Muscle layer of duodenum (tissue), 2 donors: Measurements from ENCODE around the gene COBL.
"Not testable (repeated sequence)": the region's sequence is repeated elsewhere in the genome, so short reads cannot be mapped to it uniquely, and the experiment has no call there.

Experiments
- H3K27ac ChIP-seq: one replicate; pipeline ENCODE4 v1.7.0; 2013; ENCODE audit warnings: mild to moderate bottlenecking, low read length
- H3K27me3 ChIP-seq: one replicate; pipeline ENCODE4 v1.7.0; 2013; ENCODE audit warnings: low read depth, mild to moderate bottlenecking, control low read depth, low read length
- H3K36me3 ChIP-seq, 2 donors: one replicate each; pipeline ENCODE4 v1.7.0; 2013; ENCODE audit warnings: low read length in 2 of 2, control low read depth in 1 of 2, mild to moderate bottlenecking in 1 of 2; ENCODE audit not compliant: insufficient read depth in 2 of 2, control insufficient read depth in 1 of 2
- H3K4me1 ChIP-seq, 2 donors: one replicate each; pipeline ENCODE4 v1.7.0; 2013; ENCODE audit warnings: low read length in 2 of 2, mild to moderate bottlenecking in 2 of 2, control low read depth in 1 of 2, moderate library complexity in 1 of 2; ENCODE audit not compliant: insufficient read depth in 2 of 2, control insufficient read depth in 1 of 2
- H3K4me3 ChIP-seq, 2 donors: one replicate each; pipeline ENCODE4 v1.7.0; 2013; ENCODE audit warnings: low read length in 2 of 2, low read depth in 1 of 2, mild to moderate bottlenecking in 1 of 2
- H3K9me3 ChIP-seq, 2 donors: one replicate each; pipeline ENCODE4 v1.7.0; 2013; ENCODE audit warnings: low read length in 2 of 2, control low read depth in 1 of 2, mild to moderate bottlenecking in 1 of 2; ENCODE audit not compliant: control insufficient read depth in 1 of 2
- donor health status: healthy.

COBL gene

DNA sequence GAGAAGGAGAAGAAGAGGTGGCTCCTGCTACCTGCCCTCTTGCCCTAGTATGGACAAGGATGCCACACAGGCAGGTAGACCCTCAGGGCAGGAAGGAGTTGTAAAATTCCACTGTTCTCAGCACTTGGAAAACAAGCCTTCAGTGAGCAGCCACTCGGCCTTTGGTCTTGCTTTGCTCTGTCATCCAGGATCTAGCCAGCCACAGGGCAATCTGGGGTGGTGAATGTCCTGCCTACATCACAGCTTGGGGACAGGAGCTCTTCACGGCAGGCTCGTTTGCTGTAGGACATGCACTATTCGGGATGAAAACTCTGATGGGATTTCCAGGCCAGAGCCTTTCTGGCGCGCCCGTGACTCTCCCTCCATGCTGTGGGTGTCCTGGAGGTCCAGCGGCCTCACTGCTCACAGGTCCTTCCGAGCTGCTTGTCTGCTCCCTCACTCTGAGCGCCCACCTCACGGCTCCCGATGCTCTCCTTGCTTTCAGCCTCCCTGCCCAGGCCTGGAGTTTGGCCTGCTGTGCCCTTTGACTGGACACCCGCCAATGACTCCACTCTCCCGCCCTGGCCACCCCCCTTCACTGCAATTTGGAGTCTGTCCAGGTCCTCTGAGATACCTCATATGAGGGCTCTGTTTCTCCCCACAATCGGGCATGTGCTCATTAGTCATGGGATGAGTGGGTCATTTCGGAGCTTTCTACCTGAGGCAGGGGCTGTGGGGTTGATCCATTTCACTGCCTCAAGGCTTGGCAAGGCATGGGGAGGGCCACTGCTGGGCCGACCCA, 306.7 kb downstream of the COBL start:
- Histone ChIP-seq H3K4me1 (peaks cover 0 to 3% of the 10 kb centered on the region in 2 donors), H3K27me3 (no peaks in the 10 kb centered on the region), H3K36me3 (no peaks in the 10 kb centered on the region), H3K9me3 (no peaks in the 10 kb centered on the region), H3K4me3 (no peak overlapping the region), H3K27ac (no peak overlapping the region)

DNA sequence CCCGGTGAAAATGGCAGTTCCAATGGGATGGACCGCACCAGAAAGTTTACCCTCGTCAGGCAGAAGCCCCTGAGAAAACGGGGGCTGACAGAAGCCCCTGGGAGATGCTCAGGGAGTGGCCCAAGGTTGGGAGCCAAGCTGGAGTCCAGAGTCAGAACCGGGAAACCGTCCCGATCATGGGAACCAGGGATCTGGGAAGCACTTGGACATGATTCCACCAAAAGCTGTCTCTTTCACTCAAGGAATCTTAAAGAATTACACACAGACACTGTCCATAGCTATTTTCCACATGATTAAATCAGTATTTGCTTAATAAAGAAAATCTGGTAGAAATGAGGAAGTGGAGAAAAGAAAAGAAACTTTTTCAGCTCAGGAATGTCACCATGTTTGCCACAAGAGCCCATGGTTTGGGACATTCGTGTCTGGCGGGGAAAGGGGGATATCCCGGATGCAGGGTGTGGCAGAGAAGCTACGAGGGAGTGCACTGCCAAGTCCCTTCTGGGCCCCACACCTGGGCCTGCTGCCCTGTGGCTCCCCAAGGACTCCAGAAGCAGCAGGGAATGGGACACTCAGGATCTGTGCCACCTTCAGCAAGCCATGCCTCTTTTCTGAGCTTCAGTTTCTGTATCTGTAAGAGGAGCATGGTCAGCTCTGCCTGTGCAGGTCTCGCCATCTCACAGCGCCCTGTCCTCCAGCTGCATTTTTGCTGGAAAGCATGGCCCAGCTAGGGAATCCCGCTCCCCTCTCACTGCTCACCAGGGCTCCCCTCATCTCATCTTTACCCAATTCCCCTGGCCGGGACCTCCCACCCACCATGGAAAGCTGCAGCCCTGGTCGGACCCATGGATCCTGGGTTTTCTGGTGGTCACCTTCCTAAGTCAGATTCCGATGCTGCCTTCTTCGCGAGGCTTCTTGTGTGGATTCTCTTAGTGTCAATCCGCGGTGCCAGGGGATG, 308.8 kb downstream of the COBL start:
- Histone ChIP-seq H3K4me3 (no peak overlapping the region), H3K9me3 (no peaks in the 10 kb centered on the region), H3K27me3 (no peaks in the 10 kb centered on the region), H3K27ac (no peak overlapping the region), H3K36me3 (no peaks in the 10 kb centered on the region), H3K4me1 (peaks cover 0 to 3% of the 10 kb centered on the region in 2 donors)

DNA sequence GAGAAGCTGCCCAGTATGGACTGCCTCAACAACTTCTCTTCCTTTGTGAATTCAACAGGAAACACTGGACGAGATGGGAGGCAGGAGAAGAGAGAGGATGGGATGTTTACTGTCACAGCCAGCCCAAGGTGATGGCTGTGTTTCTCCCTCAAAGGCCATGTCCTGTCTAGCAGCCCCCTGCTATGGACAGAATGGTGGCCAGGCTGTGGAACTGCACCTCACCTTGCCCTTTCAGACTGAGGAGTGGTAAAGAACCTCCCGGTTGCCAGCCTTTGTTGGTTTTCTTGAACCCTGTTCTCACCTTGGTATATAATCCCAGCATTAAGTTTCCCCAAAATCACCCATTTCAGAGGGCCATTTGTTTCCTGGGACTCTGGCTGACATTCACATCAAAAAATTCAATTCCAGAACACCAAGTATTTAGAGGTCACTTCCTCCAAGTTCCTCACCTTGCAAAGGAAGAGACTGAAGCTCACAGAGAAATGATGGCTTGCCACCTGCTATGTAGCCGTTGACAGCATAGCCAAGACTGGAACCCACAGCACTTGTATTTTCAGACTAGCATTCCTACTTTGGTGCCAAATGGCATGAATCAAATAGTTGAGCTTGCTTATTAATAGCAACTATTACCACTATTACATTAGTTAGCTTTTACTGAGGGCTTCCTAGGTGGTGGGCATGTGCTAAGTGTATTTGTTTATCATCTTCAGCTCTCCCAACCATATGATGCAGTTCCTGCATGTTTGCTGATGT, 309.9 kb downstream of the COBL start:
- no peaks in the 10 kb centered on the region for H3K36me3 ChIP-seq
- H3K4me3 ChIP-seq = no peak overlapping the region
- H3K27ac ChIP-seq = no peak overlapping the region
- H3K9me3 ChIP-seq = no peaks in the 10 kb centered on the region
- H3K27me3 ChIP-seq = no peaks in the 10 kb centered on the region
- H3K4me1 ChIP-seq = peaks cover 0 to 3% of the 10 kb centered on the region in 2 donors

DNA sequence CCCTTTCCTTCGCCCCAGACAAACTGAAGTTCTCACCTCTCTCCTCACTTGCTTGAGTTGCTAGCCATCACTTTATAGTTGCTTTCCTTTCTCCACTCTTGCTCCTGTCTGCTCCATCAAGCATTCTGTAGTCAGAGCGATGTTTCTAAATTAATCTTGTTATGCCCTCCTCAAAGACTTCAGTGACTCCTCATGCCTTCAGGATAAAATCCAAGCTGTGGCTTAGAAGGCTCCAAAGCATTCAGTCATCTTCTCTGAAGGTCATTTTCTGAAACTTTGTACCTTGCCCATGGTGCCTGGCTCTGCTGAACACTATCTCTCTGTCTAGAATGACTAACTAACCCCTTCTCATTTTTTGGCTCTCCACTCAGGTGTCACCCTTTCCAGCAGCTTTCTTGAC, 311.5 kb downstream of the COBL start:
- Histone ChIP-seq H3K27me3 (no peaks in the 10 kb centered on the region), H3K4me3 (no peak overlapping the region), H3K9me3 (peaks cover 0 to 4% of the 10 kb centered on the region in 2 donors), H3K36me3 (no peaks in the 10 kb centered on the region), H3K27ac (no peak overlapping the region), H3K4me1 (peaks cover 0 to 3% of the 10 kb centered on the region in 2 donors)

DNA sequence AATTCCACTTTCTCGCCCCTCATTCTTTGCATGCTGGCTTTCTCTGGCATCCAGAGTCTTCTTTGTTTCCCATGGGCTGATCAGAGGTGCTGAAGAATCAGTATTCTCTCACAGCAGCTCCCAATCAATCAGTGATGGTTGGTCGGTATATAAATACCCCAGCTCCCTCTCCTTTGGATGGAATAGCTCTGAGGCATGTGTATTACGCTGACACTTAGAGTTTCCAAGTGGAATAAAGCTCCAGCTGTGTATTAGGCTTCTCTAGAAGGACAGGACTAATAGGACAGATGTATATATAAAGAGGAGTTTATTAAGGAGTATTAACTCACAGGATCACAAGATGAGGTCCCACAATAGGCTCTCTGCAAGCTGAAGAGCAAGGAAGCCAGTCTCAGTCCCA, 315.7 kb downstream of the COBL start:
- Histone ChIP-seq H3K4me3 (no peak overlapping the region), H3K27ac (no peak overlapping the region), H3K27me3 (no peaks in the 10 kb centered on the region), H3K36me3 (no peaks in the 10 kb centered on the region), H3K4me1 (no peaks in the 10 kb centered on the region), H3K9me3 (peaks cover 0 to 4% of the 10 kb centered on the region in 2 donors)

DNA sequence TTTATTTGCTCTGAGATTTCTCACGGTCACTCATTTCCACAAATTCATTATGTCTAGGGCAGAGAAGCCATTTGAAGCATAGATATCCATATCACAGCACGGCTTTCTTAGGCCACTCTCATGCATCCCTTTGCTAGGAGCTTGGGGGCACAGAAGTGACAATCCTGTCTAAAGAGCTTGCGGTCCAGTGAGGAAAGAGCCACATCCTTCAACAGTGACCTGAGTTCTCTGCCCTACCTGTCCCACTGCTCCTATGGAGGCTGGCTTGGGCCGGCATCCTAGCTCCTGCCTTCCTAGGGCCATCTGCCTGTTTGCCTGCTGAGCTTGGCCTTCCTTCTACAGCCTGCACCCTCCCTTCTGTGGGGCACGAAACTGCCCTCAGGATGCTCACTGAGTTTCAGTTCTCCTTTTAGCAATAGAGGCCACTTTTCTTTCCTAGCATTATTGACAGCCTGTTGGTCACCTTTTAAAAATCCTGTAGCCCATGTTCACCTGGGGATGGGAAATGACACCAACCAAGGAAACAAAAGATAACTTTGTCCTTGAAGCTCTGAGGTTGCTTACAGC, 321.8 kb downstream of the COBL start:
- Histone ChIP-seq H3K27ac (no peak overlapping the region), H3K27me3 (no peaks in the 10 kb centered on the region), H3K9me3 (no peaks in the 10 kb centered on the region), H3K4me3 (no peak overlapping the region), H3K4me1 (no peaks in the 10 kb centered on the region), H3K36me3 (no peaks in the 10 kb centered on the region)

DNA sequence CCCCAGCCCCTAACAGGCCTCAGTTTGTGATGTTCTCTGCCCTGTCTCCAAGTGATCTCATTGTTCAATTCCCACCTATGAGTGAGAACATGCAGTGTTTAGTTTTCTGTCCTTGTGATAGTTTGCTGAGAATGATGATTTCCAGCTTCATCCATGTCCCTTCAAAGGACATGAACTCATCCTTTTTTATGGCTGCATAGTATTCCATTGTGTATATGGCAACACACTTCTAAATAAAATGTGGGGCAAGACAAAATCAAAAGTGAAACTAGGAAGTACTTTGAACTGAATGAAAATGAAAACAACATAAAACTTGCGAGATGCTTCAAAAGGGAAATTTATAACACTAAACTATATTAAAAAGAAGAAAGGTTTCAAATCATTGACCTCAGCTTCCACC, 326.4 kb downstream of the COBL start:
- H3K9me3 ChIP-seq, H3K4me3 ChIP-seq, H3K27ac ChIP-seq, H3K27me3 ChIP-seq, H3K36me3 ChIP-seq, H3K4me1 ChIP-seq: not testable (repeated sequence)

DNA sequence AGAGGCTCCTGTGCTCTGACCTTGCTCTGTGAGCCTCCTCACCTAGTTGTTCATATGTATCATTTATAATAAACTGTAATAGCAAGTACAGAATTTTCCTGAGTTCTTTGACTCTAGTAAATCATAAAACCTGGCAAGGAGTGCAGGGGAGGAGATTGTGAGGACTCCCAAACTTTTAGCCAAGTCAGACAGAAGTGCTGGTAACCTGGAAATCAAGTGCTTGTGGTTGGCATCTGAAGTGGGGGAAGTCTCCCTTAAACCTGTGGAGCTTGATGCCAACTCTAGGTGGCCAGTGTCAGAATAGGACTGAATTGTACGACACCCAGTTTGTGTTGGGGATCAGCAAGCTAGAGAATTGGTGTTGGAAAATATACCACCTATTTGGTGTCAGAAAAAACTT, 327.6 kb downstream of the COBL start:
- H3K36me3 ChIP-seq = no peaks in the 10 kb centered on the region
- no peaks in the 10 kb centered on the region for H3K27me3 ChIP-seq
- no peak overlapping the region for H3K4me3 ChIP-seq
- H3K4me1 ChIP-seq = no peaks in the 10 kb centered on the region
- H3K9me3 ChIP-seq = no peaks in the 10 kb centered on the region
- no peak overlapping the region for H3K27ac ChIP-seq

DNA sequence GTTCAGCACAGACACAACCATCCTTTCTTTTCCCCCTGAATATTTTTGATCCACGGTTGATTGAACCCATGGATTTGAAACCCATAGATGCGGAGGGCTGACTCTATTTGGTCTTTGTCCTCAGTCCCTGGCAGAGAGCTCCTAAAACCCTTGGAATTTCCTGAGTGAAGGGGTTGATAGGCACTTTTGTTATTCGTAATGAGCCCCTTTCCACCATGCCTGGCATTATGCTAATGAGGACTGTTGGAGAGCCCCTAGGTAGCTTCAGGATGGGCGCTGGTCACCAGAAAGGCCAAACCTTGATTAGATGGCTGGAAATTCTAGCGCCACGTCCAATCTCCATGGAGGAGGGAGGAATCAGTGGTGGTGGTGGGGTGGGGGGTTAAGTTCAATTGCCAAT, 328.1 kb downstream of the COBL start:
- H3K27me3 ChIP-seq = no peaks in the 10 kb centered on the region
- no peaks in the 10 kb centered on the region for H3K4me1 ChIP-seq
- H3K27ac ChIP-seq = no peak overlapping the region
- H3K9me3 ChIP-seq = no peaks in the 10 kb centered on the region
- no peak overlapping the region for H3K4me3 ChIP-seq
- no peaks in the 10 kb centered on the region for H3K36me3 ChIP-seq

DNA sequence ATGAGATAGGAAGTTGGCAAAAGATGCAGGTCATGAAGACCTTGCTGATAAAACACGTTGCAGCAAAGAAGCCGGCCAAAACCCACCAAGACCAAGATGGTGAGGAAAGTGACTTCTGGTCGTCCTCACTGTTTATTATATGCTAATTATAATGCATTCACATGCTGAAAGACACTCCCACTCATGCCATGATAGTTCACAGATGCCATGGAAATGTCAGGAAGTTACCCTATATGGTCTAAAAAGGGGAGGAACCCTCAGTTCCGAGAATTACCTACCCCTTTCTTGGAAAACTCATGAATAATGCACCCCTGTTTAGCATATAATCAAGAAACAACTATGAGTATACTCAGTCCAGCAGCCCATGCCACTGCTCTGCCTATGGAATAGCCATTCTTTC, 331.5 kb downstream of the COBL start:
- Histone ChIP-seq H3K27ac (no peak overlapping the region), H3K4me3 (no peak overlapping the region), H3K9me3 (no peaks in the 10 kb centered on the region), H3K4me1 (no peaks in the 10 kb centered on the region), H3K27me3 (no peaks in the 10 kb centered on the region), H3K36me3 (no peaks in the 10 kb centered on the region)

DNA sequence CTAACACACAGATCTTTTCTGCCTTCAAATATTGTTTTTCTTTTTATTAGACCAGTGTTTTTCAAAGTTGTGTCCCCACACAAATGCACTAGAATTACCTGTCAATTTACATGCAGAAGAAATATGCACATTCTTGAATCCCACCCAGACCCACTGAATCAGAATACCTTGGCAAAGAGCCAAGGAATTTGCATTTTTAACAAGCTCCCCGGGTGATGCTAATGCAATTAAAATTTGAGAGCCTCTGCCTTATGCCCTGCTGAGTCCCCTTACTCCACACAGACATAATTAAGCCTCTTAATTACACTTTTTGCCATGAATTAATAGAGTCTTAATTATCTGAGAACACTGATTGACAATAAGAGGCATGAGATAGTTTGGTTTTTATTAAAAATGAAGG, 332.8 kb downstream of the COBL start:
- peaks cover 0 to 2% of the 10 kb centered on the region in 2 donors for H3K9me3 ChIP-seq
- no peaks in the 10 kb centered on the region for H3K27me3 ChIP-seq
- no peaks in the 10 kb centered on the region for H3K4me1 ChIP-seq
- H3K27ac ChIP-seq = no peak overlapping the region
- no peak overlapping the region for H3K4me3 ChIP-seq
- no peaks in the 10 kb centered on the region for H3K36me3 ChIP-seq
